Neural cell (in vitro differentiated cells): ENCODE data around the gene CYB5R2. TPM values are rescaled to one million over a fixed set of nuclear protein-coding genes. Genes with fewer than 3 reads are reported as not detected.

ENCODE experiments used
- H2AFZ ChIP-seq: fragments of 200-600, 300-800 bp; sonication (generic), shearing (Covaris generic); 2 replicates; pipeline ENCODE4 v1.6.0; 2014; ENCODE audit warnings: low read depth, mild to moderate bottlenecking, antibody characterized with exemption, low read length, moderate library complexity
- H3F3A ChIP-seq: fragments of 200-600 bp; shearing (Covaris generic); 2 replicates; pipeline ENCODE4 v1.6.1; 2016; ENCODE audit warnings: mild to moderate bottlenecking, moderate library complexity, mixed read lengths, antibody characterized with exemption, low read length; ENCODE audit not compliant: insufficient read depth, poor library complexity, severe bottlenecking
- H3K27ac ChIP-seq: fragments of 200-600, 300-800 bp; sonication (generic), shearing (Covaris generic); 2 replicates; pipeline ENCODE4 v1.5.1; 2014; ENCODE audit warnings: mild to moderate bottlenecking, low read length, moderate library complexity
- H3K27me3 ChIP-seq: fragments of 300-800, 200-600 bp; sonication (generic), shearing (Covaris generic); 2 replicates; pipeline ENCODE4 v1.6.0; 2014; ENCODE audit warnings: mild to moderate bottlenecking, low read depth, low read length, moderate library complexity; ENCODE audit not compliant: insufficient read depth
- H3K36me3 ChIP-seq: fragments of 300-800, 200-600 bp; sonication (generic), shearing (Covaris generic); 2 replicates; pipeline ENCODE4 v1.5.1; 2014; ENCODE audit warnings: mild to moderate bottlenecking, antibody characterized with exemption, low read length, moderate library complexity; ENCODE audit not compliant: insufficient read depth
- H3K4me2 ChIP-seq: fragments of 300-800, 200-600 bp; sonication (generic), shearing (Covaris generic); 2 replicates; pipeline ENCODE4 v1.6.0; 2014; ENCODE audit warnings: mild to moderate bottlenecking, low read length
- H3K4me3 ChIP-seq: fragments of 300-800, 200-600 bp; sonication (generic), shearing (Covaris generic); 2 replicates; pipeline ENCODE4 v1.5.1; 2014; ENCODE audit warnings: mild to moderate bottlenecking, low read length, moderate library complexity
- H3K79me2 ChIP-seq: fragments of 200-600 bp; shearing (Covaris generic); replicated peaks from 2 replicates; pipeline ENCODE4 v1.6.0; 2014; ENCODE audit warnings: mild to moderate bottlenecking, low read length, moderate library complexity; ENCODE audit not compliant: insufficient read depth
- H3K9ac ChIP-seq: fragments of 300-800, 200-600 bp; sonication (generic), shearing (Covaris generic); 2 replicates; pipeline ENCODE4 v1.6.1; 2016; ENCODE audit warnings: mild to moderate bottlenecking, low read length, mixed read lengths
- H3K9me2 ChIP-seq: fragments of 200-600 bp; shearing (Covaris generic); 2 replicates; pipeline ENCODE4 v1.6.1; 2016; ENCODE audit warnings: mild to moderate bottlenecking, low read length, mixed read lengths; ENCODE audit not compliant: insufficient read depth
- H3K9me3 ChIP-seq: fragments of 200-600, 300-800 bp; sonication (generic), shearing (Covaris generic); 2 replicates; pipeline ENCODE4 v1.6.1; 2016; ENCODE audit warnings: mild to moderate bottlenecking, mixed run types, low read length, moderate library complexity, mixed read lengths
- H4K20me1 ChIP-seq: fragments of 200-600 bp; shearing (Covaris generic); 2 replicates; pipeline ENCODE4 v1.6.1; 2016; ENCODE audit warnings: mild to moderate bottlenecking, mixed run types; ENCODE audit not compliant: insufficient read depth
- EP300 ChIP-seq: fragments of 450-650 bp; conservative IDR thresholded peaks from 2 replicates; pipeline ENCODE4 v1.6.1; 2014; ENCODE audit warnings: antibody characterized with exemption, mild to moderate bottlenecking, moderate library complexity; ENCODE audit not compliant: poor library complexity, severe bottlenecking
- EZH2 ChIP-seq: fragments of 200-600, 300-800 bp; shearing (Covaris generic), sonication (generic); IDR thresholded peaks from 2 replicates; pipeline ENCODE4 v1.6.1; 2014; ENCODE audit warnings: antibody characterized with exemption, low read length, borderline replicate concordance, mild to moderate bottlenecking; ENCODE audit not compliant: insufficient read depth, poor library complexity, severe bottlenecking
- MXI1 ChIP-seq: fragments of 450-650 bp; conservative IDR thresholded peaks from 2 replicates; pipeline ENCODE4 v1.6.1; 2014; ENCODE audit warnings: antibody characterized with exemption, mild to moderate bottlenecking; ENCODE audit not compliant: poor library complexity, severe bottlenecking
- POLR2AphosphoS5 ChIP-seq: IDR thresholded peaks from 2 replicates; pipeline ENCODE4 v1.6.1; 2012
- RAD21 ChIP-seq: fragments of 450-650 bp; conservative IDR thresholded peaks from 2 replicates; pipeline ENCODE4 v1.6.1; 2014; ENCODE audit warnings: antibody characterized with exemption, mild to moderate bottlenecking, moderate library complexity
- REST ChIP-seq: IDR thresholded peaks from 2 replicates; pipeline ENCODE4 v1.6.1; 2012; ENCODE audit warnings: borderline replicate concordance
- SMC3 ChIP-seq: fragments of 450-650 bp; conservative IDR thresholded peaks from 2 replicates; pipeline ENCODE4 v1.6.1; 2014; ENCODE audit warnings: antibody characterized with exemption, mild to moderate bottlenecking, moderate library complexity; ENCODE audit not compliant: poor library complexity
- TAF1 ChIP-seq: IDR thresholded peaks from 2 replicates; pipeline ENCODE4 v1.6.1; 2012; ENCODE audit warnings: low read depth
- polyA plus RNA-seq: library from polyadenylated mRNA; depleted of rRNA; stranded (reverse); fragments of >200 nt; gene quantifications from 2 replicates; pipeline ENCODE4 v1.2.3, GENCODE V29; 2014
- TF ChIP-seq, protein P1 (sequence below): fragments of 450-650 bp; IDR thresholded peaks from 2 replicates; pipeline ENCODE4 v1.5.1; 2014; ENCODE audit warnings: antibody characterized with exemption, mild to moderate bottlenecking, moderate library complexity; ENCODE audit not compliant: poor library complexity, severe bottlenecking

Gene CYB5R2
- polyA plus RNA-seq, 1 donor from 2014 or later, result not detected

DNA sequence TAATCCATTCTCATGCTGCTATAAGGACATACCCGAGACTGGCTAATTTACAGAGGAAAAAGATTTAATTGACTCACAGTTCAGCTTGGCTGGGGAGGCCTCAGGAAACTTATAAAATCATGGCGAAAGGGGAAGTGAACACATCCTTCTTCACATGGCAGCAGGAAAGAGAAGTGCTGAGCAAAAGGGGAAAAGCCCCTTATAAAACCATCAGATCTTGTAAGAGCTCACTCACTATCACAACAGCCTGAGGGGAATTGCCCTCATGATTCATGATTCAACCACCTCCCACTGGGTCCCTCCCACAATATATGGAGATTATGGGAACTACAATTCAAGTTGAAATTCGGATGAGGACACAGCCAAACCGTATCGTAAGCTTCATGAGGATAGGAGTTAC is 3.8 kb upstream of the CYB5R2 start:
- no peak overlapping the region for H3K4me3 ChIP-seq
- no peak overlapping the region for H3K27ac ChIP-seq
- H4K20me1 ChIP-seq, result no peaks in the 10 kb centered on the region
- no peaks in the 10 kb centered on the region for H3K9me3 ChIP-seq
- peaks cover 32% of the 10 kb centered on the region for H3K27me3 ChIP-seq
- no peaks in the 10 kb centered on the region for H3K9me2 ChIP-seq
- no peaks in the 10 kb centered on the region for H3F3A ChIP-seq
- no peak overlapping the region for H3K9ac ChIP-seq
- H3K36me3 ChIP-seq, result no peaks in the 10 kb centered on the region
- H2AFZ ChIP-seq, result no peak overlapping the region
- H3K4me2 ChIP-seq, result no peak overlapping the region
- TF ChIP-seq, protein P1, sequence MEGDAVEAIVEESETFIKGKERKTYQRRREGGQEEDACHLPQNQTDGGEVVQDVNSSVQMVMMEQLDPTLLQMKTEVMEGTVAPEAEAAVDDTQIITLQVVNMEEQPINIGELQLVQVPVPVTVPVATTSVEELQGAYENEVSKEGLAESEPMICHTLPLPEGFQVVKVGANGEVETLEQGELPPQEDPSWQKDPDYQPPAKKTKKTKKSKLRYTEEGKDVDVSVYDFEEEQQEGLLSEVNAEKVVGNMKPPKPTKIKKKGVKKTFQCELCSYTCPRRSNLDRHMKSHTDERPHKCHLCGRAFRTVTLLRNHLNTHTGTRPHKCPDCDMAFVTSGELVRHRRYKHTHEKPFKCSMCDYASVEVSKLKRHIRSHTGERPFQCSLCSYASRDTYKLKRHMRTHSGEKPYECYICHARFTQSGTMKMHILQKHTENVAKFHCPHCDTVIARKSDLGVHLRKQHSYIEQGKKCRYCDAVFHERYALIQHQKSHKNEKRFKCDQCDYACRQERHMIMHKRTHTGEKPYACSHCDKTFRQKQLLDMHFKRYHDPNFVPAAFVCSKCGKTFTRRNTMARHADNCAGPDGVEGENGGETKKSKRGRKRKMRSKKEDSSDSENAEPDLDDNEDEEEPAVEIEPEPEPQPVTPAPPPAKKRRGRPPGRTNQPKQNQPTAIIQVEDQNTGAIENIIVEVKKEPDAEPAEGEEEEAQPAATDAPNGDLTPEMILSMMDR, result no peak
- no peak for TF ChIP-seq MXI1
- no peak for TF ChIP-seq RAD21
- no peak for TF ChIP-seq TAF1
- H3K79me2 ChIP-seq, result no peaks in the 10 kb centered on the region

- TF ChIP-seq, protein P1, result no peak
- TF ChIP-seq RAD21, result no peak
- no peak for TF ChIP-seq EZH2
- no peak for TF ChIP-seq POLR2AphosphoS5
- TF ChIP-seq SMC3, result no peak
- no peak for TF ChIP-seq TAF1
- TF ChIP-seq REST, result no peak
- TF ChIP-seq MXI1, result no peak
- TF ChIP-seq EP300, result no peak
- no peak overlapping the region for H2AFZ ChIP-seq
- peaks cover 37% of the 10 kb centered on the region for H3K27me3 ChIP-seq
- H3F3A ChIP-seq, result no peaks in the 10 kb centered on the region
- no peaks in the 10 kb centered on the region for H3K36me3 ChIP-seq
- no peaks in the 10 kb centered on the region for H3K9me2 ChIP-seq
- no peaks in the 10 kb centered on the region for H4K20me1 ChIP-seq
- H3K4me3 ChIP-seq, result no peak overlapping the region
- H3K27ac ChIP-seq, result no peak overlapping the region
- H3K9me3 ChIP-seq, result no peaks in the 10 kb centered on the region
- H3K79me2 ChIP-seq, result no peaks in the 10 kb centered on the region
- H3K9ac ChIP-seq, result no peak overlapping the region
- no peak overlapping the region for H3K4me2 ChIP-seq
Observed at GRCh38 chr11:7675631-7676030, 2.3 kb upstream of the CYB5R2 start.
